Neural cell (in vitro differentiated cells): Measurements from ENCODE around the gene TGFBI.

Experiments
- CTCF ChIP-seq: fragments of 450-650 bp; IDR thresholded peaks from 2 replicates; pipeline ENCODE4 v1.5.1; 2014; ENCODE audit warnings: antibody characterized with exemption, mild to moderate bottlenecking, moderate library complexity; ENCODE audit not compliant: poor library complexity, severe bottlenecking
- EP300 ChIP-seq: fragments of 450-650 bp; conservative IDR thresholded peaks from 2 replicates; pipeline ENCODE4 v1.6.1; 2014; ENCODE audit warnings: antibody characterized with exemption, mild to moderate bottlenecking, moderate library complexity; ENCODE audit not compliant: poor library complexity, severe bottlenecking
- EZH2 ChIP-seq: fragments of 200-600, 300-800 bp; shearing (Covaris generic), sonication (generic); IDR thresholded peaks from 2 replicates; pipeline ENCODE4 v1.6.1; 2014; ENCODE audit warnings: antibody characterized with exemption, low read length, borderline replicate concordance, mild to moderate bottlenecking; ENCODE audit not compliant: insufficient read depth, poor library complexity, severe bottlenecking
- MXI1 ChIP-seq: fragments of 450-650 bp; conservative IDR thresholded peaks from 2 replicates; pipeline ENCODE4 v1.6.1; 2014; ENCODE audit warnings: antibody characterized with exemption, mild to moderate bottlenecking; ENCODE audit not compliant: poor library complexity, severe bottlenecking
- POLR2AphosphoS5 ChIP-seq: IDR thresholded peaks from 2 replicates; pipeline ENCODE4 v1.6.1; 2012
- RAD21 ChIP-seq: fragments of 450-650 bp; conservative IDR thresholded peaks from 2 replicates; pipeline ENCODE4 v1.6.1; 2014; ENCODE audit warnings: antibody characterized with exemption, mild to moderate bottlenecking, moderate library complexity
- TAF1 ChIP-seq: IDR thresholded peaks from 2 replicates; pipeline ENCODE4 v1.6.1; 2012; ENCODE audit warnings: low read depth

- TF ChIP-seq CTCF: no peak
- no peak for TF ChIP-seq EP300
- no peak for TF ChIP-seq POLR2AphosphoS5
- no peak for TF ChIP-seq TAF1
- TF ChIP-seq RAD21: no peak
- no peak for TF ChIP-seq EZH2
- no peak for TF ChIP-seq MXI1
These were observed 32.2 kb downstream of the TGFBI start for GRCh38 chr5:136060963-136061362.
